Stimulated activated CD4-positive, alpha-beta T cell treated with anti-CD3 and anti-CD28 coated beads, TNF-alpha, amount 100 ng/mL, for 48 hours (primary cell): ENCODE results near the gene EPHB3.

ENCODE experiments used
- DNase-seq, 3 donors: peaks; one replicate each; pipeline ENCODE4 v3.0.0-alpha.2; 2020; ENCODE audit warnings: low read depth in 3 of 3

Gene EPHB3

GRCh38 chr3:184543843-184544512 lies 17.6 kb upstream of the EPHB3 start:
- DNase-seq = peak; percentile 59 to 67 (median 63)

- DNase-seq = no peak
Measured at GRCh38 chr3:184544513-184544861, 17.1 kb upstream of the EPHB3 start.

- no peak for DNase-seq
Measured at GRCh38 chr3:184545769-184546168, 15.8 kb upstream of the EPHB3 start.

- DNase-seq = no peak
Measured at GRCh38 chr3:184546252-184546651, 15.3 kb upstream of the EPHB3 start.

GRCh38 chr3:184549796-184550577 lies 11.6 kb upstream of the EPHB3 start:
- DNase-seq = no peak

- DNase-seq = no peak
Measured at GRCh38 chr3:184551103-184551502, 10.5 kb upstream of the EPHB3 start.

- no peak for DNase-seq
Measured at GRCh38 chr3:184551614-184552256, 9.8 kb upstream of the EPHB3 start.

GRCh38 chr3:184552296-184552695 lies 9.3 kb upstream of the EPHB3 start:
- no peak for DNase-seq

- DNase-seq = no peak
Measured at GRCh38 chr3:184552863-184553262, 8.7 kb upstream of the EPHB3 start.

- DNase-seq = no peak
Measured at GRCh38 chr3:184553385-184553784, 8.2 kb upstream of the EPHB3 start.

- no peak for DNase-seq
Measured at GRCh38 chr3:184554461-184554860, 7.1 kb upstream of the EPHB3 start.

- DNase-seq = no peak
Measured at GRCh38 chr3:184556582-184557347, 4.8 kb upstream of the EPHB3 start.

GRCh38 chr3:184557348-184557950 lies 4.1 kb upstream of the EPHB3 start:
- no peak for DNase-seq

- DNase-seq = no peak
Measured at GRCh38 chr3:184558726-184559125, 2.9 kb upstream of the EPHB3 start.

GRCh38 chr3:184559336-184559735 lies 2.2 kb upstream of the EPHB3 start:
- no peak for DNase-seq

GRCh38 chr3:184560531-184560930 lies 1.1 kb upstream of the EPHB3 start:
- no peak for DNase-seq

GRCh38 chr3:184561913-184562877 lies 610 bp downstream of the EPHB3 start:
- DNase-seq = no peak

GRCh38 chr3:184562878-184563560 lies 1.4 kb downstream of the EPHB3 start:
- no peak for DNase-seq

- no peak for DNase-seq
Measured at GRCh38 chr3:184563561-184563925, 2.0 kb downstream of the EPHB3 start.
